Measurements from ENCODE around the gene ANGPT4.

DNA sequence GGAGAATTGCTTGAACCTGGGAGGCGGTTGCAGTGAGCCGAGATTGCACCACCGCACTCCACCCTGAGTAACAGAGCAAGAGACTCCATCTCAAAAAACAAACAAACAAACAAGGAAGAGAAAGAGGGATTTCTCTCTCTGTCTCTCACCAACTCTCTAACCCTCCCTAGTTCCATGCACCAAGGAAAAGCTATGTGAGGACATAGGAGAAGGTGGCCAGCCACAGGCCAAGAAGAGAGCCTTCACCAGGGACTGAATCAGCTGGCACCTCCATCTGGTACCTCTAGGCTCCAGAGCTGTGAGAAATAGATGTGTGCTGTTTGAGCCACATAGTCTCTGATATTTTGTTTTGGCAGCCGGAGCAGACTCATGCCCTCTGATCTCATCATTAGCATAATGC is 91.6 kb downstream of the ANGPT4 start:
- TF ChIP-seq, protein P1, sequence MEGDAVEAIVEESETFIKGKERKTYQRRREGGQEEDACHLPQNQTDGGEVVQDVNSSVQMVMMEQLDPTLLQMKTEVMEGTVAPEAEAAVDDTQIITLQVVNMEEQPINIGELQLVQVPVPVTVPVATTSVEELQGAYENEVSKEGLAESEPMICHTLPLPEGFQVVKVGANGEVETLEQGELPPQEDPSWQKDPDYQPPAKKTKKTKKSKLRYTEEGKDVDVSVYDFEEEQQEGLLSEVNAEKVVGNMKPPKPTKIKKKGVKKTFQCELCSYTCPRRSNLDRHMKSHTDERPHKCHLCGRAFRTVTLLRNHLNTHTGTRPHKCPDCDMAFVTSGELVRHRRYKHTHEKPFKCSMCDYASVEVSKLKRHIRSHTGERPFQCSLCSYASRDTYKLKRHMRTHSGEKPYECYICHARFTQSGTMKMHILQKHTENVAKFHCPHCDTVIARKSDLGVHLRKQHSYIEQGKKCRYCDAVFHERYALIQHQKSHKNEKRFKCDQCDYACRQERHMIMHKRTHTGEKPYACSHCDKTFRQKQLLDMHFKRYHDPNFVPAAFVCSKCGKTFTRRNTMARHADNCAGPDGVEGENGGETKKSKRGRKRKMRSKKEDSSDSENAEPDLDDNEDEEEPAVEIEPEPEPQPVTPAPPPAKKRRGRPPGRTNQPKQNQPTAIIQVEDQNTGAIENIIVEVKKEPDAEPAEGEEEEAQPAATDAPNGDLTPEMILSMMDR (IDR thresholded peaks at IDR 0.05): no peak
- TF ChIP-seq, protein P2, sequence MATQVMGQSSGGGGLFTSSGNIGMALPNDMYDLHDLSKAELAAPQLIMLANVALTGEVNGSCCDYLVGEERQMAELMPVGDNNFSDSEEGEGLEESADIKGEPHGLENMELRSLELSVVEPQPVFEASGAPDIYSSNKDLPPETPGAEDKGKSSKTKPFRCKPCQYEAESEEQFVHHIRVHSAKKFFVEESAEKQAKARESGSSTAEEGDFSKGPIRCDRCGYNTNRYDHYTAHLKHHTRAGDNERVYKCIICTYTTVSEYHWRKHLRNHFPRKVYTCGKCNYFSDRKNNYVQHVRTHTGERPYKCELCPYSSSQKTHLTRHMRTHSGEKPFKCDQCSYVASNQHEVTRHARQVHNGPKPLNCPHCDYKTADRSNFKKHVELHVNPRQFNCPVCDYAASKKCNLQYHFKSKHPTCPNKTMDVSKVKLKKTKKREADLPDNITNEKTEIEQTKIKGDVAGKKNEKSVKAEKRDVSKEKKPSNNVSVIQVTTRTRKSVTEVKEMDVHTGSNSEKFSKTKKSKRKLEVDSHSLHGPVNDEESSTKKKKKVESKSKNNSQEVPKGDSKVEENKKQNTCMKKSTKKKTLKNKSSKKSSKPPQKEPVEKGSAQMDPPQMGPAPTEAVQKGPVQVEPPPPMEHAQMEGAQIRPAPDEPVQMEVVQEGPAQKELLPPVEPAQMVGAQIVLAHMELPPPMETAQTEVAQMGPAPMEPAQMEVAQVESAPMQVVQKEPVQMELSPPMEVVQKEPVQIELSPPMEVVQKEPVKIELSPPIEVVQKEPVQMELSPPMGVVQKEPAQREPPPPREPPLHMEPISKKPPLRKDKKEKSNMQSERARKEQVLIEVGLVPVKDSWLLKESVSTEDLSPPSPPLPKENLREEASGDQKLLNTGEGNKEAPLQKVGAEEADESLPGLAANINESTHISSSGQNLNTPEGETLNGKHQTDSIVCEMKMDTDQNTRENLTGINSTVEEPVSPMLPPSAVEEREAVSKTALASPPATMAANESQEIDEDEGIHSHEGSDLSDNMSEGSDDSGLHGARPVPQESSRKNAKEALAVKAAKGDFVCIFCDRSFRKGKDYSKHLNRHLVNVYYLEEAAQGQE (IDR thresholded peaks at IDR 0.05; ENCODE audit: insufficient read depth in 1 of 2, low read depth in 2 of 2, low read length in 1 of 2): no peak
- TF ChIP-seq POLR2AphosphoS5 (IDR thresholded peaks at IDR 0.05; ENCODE audit: low read depth, low read length): no peak
